Natural killer cell (primary cell): ENCODE data around the gene ERFE. TPM values are rescaled to one million over a fixed set of nuclear protein-coding genes. Genes with fewer than 3 reads are reported as not detected.

ENCODE experiments used
- ATAC-seq, 3 donors: fragments of 150-1000 bp in 2 of 3; fragments of 200-7000 bp in 1 of 3; cut with Tn5 transposase; 1 replicate in 1 of 3; 2 replicates in 2 of 3; pipeline ENCODE4 v1.10.0; 2021; ENCODE audit warnings: mild to moderate bottlenecking in 2 of 3, moderate library complexity in 2 of 3
- DNase-seq, 2 donors: peaks; one replicate each; pipeline versions ENCODE4 v3.0.0 to v3.0.0-alpha.2; 2013 to 2021; ENCODE audit warnings: mixed read lengths in 1 of 2
- H3K27ac ChIP-seq: one replicate; pipeline ENCODE4 v1.5.1; 2013; ENCODE audit warnings: mild to moderate bottlenecking, low read length
- H3K27me3 ChIP-seq: one replicate; pipeline ENCODE4 v1.6.1; 2013; ENCODE audit warnings: low read length; ENCODE audit not compliant: control insufficient read depth, insufficient read depth
- H3K36me3 ChIP-seq: one replicate; pipeline ENCODE4 v1.6.1; 2013; ENCODE audit warnings: low read length; ENCODE audit not compliant: control insufficient read depth, insufficient read depth
- H3K4me1 ChIP-seq: one replicate; pipeline ENCODE4 v1.6.1; 2013; ENCODE audit warnings: low read length; ENCODE audit not compliant: control insufficient read depth, insufficient read depth
- H3K4me3 ChIP-seq: one replicate; pipeline ENCODE4 v1.5.1; 2013; ENCODE audit warnings: low read length
- H3K9me3 ChIP-seq: one replicate; pipeline ENCODE4 v1.6.1; 2013; ENCODE audit warnings: low read length; ENCODE audit not compliant: control insufficient read depth, insufficient read depth
- H3K27ac Mint-ChIP-seq, 2 donors: one replicate each; pipeline ENCODE4 v1.8.0; 2022; ENCODE audit warnings: mild to moderate bottlenecking in 2 of 2, mixed read lengths in 2 of 2, moderate library complexity in 1 of 2
- H3K27me3 Mint-ChIP-seq, 2 donors: one replicate each; pipeline ENCODE4 v1.8.0; 2022; ENCODE audit warnings: low read depth in 2 of 2, mixed read lengths in 2 of 2
- H3K36me3 Mint-ChIP-seq: one replicate; pipeline ENCODE4 v1.8.0; 2022; ENCODE audit warnings: mixed read lengths
- H3K4me1 Mint-ChIP-seq, 2 donors: one replicate each; pipeline ENCODE4 v1.8.0; 2022; ENCODE audit warnings: mixed read lengths in 2 of 2
- H3K4me3 Mint-ChIP-seq: one replicate; pipeline ENCODE4 v1.8.0; 2022; ENCODE audit warnings: mild to moderate bottlenecking, moderate library complexity, mixed read lengths
- H3K9me3 Mint-ChIP-seq, 2 donors: one replicate each; pipeline ENCODE4 v1.8.0; 2022; ENCODE audit warnings: mixed read lengths in 2 of 2
- CTCF ChIP-seq: fragments of 200-600 bp; IDR thresholded peaks from one replicate; pipeline ENCODE4 v1.8.0; 2022; ENCODE audit warnings: antibody characterized with exemption
- WGBS: methylation state at CpG from one replicate; pipeline ENCODE4 v1.1.7; 2013; ENCODE audit warnings: missing lambda C conversion rate; ENCODE audit not compliant: insufficient coverage; 5-methylcytosine and 5-hydroxymethylcytosine counted together
- intact Hi-C: fragments of 100-400 bp; cut with micrococcal nuclease; formaldehyde crosslinking; loops from one replicate; pipeline ENCODE4 v1.14.2; 2022
- total RNA-seq, 4 donors: library from RNA; stranded (reverse); fragments of 120-200 nt in 1 of 4; gene quantifications; one replicate each; pipeline versions ENCODE4 v1.2.3 to v1.2.4, GENCODE V29; 2013 to 2022

The ERFE gene
- total RNA-seq, 3 donors from 2014 or later (not counting 1 experiment from before 2014, with no cell fraction given) = 0.33 to 4.8 (median 4.3) TPM

DNA sequence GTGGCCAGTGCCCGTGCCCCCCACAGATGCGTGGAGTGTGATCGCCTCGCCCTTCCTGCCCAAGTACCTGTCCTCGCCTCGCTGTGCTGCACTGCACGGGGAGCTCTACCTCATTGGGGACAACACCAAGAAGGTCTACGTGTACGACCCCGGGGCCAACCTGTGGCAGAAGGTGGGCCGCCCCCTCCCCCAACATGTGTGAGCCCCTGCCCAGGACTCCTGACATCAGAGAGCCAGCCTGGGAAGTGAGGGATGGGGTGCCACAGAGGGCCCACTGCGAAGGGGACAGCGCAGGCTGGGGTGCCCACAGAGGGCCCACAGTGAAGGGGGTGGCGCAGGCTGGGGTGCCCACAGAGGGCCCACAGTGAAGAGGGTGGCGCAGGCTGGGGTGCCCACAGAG lies 9.8 kb upstream of the ERFE start:
- Mint-ChIP-seq H3K27ac (no peak overlapping the region), H3K36me3 (no peaks in the 10 kb centered on the region), H3K9me3 (no peaks in the 10 kb centered on the region), H3K27me3 (no peaks in the 10 kb centered on the region), H3K4me3 (no peak overlapping the region), H3K4me1 (no peaks in the 10 kb centered on the region)
- Histone ChIP-seq H3K4me3 (no peak overlapping the region), H3K27me3 (no peaks in the 10 kb centered on the region), H3K36me3 (no peaks in the 10 kb centered on the region), H3K9me3 (no peaks in the 10 kb centered on the region), H3K4me1 (no peaks in the 10 kb centered on the region), H3K27ac (no peak overlapping the region)
- intact Hi-C loops = no loop called here
- TF ChIP-seq CTCF = no peak
- ATAC-seq (no peak), DNase-seq (no peak)
- WGBS = 81% methylated on average over 15 of the region's 15 CpGs

DNA sequence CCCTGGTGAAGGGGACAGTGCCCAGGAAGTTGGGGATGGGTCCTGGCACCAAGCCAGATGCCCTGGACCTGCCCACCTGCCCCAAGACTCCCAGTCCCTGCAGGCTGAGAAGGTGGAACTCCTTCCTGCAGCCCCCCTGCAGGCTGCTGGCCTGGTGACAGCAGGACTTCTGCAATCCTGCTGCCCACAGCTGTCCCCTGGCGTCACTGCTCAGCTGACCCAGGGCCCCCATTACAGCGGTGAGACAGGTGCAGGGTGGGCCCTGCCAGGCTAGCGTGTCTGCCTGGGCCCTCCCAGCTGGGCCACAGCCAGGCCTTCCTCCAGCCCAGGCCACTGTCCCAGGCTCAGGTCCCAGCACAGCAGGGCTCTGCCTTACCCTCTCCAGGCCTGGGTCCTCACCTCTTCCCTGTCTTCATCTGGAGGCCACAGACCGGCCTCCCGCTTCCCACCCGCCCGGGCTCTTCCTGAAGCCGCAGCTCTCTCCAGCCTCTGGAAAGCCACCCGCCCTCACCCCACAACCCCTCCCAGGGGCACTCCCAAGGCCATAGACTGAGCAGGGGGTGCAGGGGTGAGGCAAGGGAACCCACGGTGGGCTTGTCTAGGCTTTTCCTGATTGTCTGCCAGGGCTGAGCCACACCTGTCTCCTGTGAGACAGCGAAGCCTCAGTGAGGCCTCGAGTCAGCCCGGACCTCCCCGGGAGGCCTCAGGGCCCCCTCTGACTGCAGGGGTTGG lies 8.8 kb upstream of the ERFE start:
- no peaks in the 10 kb centered on the region for H3K9me3 Mint-ChIP-seq
- no peak overlapping the region for H3K4me3 Mint-ChIP-seq
- Histone ChIP-seq H3K4me3 (no peak overlapping the region), H3K4me1 (no peaks in the 10 kb centered on the region), H3K27ac (no peak overlapping the region), H3K27me3 (no peaks in the 10 kb centered on the region), H3K9me3 (no peaks in the 10 kb centered on the region), H3K36me3 (no peaks in the 10 kb centered on the region)
- no peaks in the 10 kb centered on the region for H3K36me3 Mint-ChIP-seq
- TF ChIP-seq CTCF = no peak
- ATAC-seq (no peak), DNase-seq (no peak)
- intact Hi-C loops = no loop called here
- H3K27ac Mint-ChIP-seq = no peak overlapping the region
- no peaks in the 10 kb centered on the region for H3K27me3 Mint-ChIP-seq
- WGBS = 86% methylated on average over 14 of the region's 14 CpGs
- H3K4me1 Mint-ChIP-seq = no peaks in the 10 kb centered on the region

- H3K27me3 ChIP-seq = no peaks in the 10 kb centered on the region
- no peaks in the 10 kb centered on the region for H3K4me1 ChIP-seq
- no peak overlapping the region for H3K27ac Mint-ChIP-seq
- H3K27ac ChIP-seq = no peak overlapping the region
- no peak overlapping the region for H3K4me3 ChIP-seq
- H3K27me3 Mint-ChIP-seq = no peaks in the 10 kb centered on the region
- H3K9me3 Mint-ChIP-seq = no peaks in the 10 kb centered on the region
- intact Hi-C loops = no loop called here
- no peaks in the 10 kb centered on the region for H3K9me3 ChIP-seq
- no peaks in the 10 kb centered on the region for H3K36me3 ChIP-seq
- no peaks in the 10 kb centered on the region for H3K36me3 Mint-ChIP-seq
- H3K4me1 Mint-ChIP-seq = no peaks in the 10 kb centered on the region
- WGBS = 91% methylated on average over 25 of the region's 25 CpGs
- ATAC-seq (no peak), DNase-seq (no peak)
- TF ChIP-seq CTCF = no peak
- H3K4me3 Mint-ChIP-seq = no peak overlapping the region
These were observed 8.1 kb upstream of the ERFE start for GRCh38 chr2:238150686-238151085.

DNA sequence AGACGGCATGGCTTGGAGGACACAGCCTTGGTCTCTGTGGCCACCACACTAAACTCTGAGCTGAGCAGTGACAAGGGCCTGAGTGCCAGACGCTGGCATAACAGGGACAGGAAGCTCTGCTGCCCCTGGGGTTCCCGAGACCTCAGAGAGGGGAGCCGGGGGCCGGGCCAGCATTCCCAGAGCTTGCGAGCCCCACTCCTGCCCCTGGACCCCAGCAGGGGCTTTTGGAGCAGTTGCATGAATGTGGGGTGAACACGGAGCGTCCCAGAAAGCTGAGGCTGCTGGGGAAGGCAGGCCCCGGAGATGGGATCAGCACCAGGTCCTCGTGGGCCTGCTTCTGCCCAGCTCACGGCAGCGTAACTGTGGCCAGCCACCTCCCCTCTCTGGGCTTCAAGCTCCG lies 7.6 kb upstream of the ERFE start:
- Mint-ChIP-seq H3K27me3 (no peaks in the 10 kb centered on the region), H3K9me3 (no peaks in the 10 kb centered on the region), H3K36me3 (no peaks in the 10 kb centered on the region), H3K27ac (no peak overlapping the region), H3K4me3 (no peak overlapping the region), H3K4me1 (no peaks in the 10 kb centered on the region)
- no peaks in the 10 kb centered on the region for H3K36me3 ChIP-seq
- intact Hi-C loops = no loop called here
- no peaks in the 10 kb centered on the region for H3K4me1 ChIP-seq
- ATAC-seq = no peak
- 90% methylated on average over 13 of the region's 13 CpGs for WGBS
- no peak for DNase-seq
- no peaks in the 10 kb centered on the region for H3K9me3 ChIP-seq
- no peak overlapping the region for H3K27ac ChIP-seq
- H3K27me3 ChIP-seq = no peaks in the 10 kb centered on the region
- H3K4me3 ChIP-seq = no peak overlapping the region
- no peak for TF ChIP-seq CTCF
